ENCODE data around the gene KIAA0586. TPM values are rescaled to one million over a fixed set of nuclear protein-coding genes. Genes with fewer than 3 reads are reported as not detected.

Gene KIAA0586
- total RNA-seq, 1 experiment from 2014 or later: 13.5 TPM

GRCh38 chr14:58541633-58542022 is 114.1 kb downstream of the KIAA0586 start:
- no peaks in the 10 kb centered on the region for H3K36me3 Mint-ChIP-seq (ENCODE audit: insufficient read depth, unreplicated experiment)
- BruUV-seq (replicated peaks): no TSS peak
- peaks cover 10% of the 10 kb centered on the region for H3K9me3 Mint-ChIP-seq (ENCODE audit: unreplicated experiment)
- no peak overlapping the region for H3K27ac Mint-ChIP-seq (ENCODE audit: unreplicated experiment)
- H3K4me3 Mint-ChIP-seq (ENCODE audit: unreplicated experiment): no peak overlapping the region
- no peak for TF ChIP-seq CTCF (IDR thresholded peaks at IDR 0.05; ENCODE audit: insufficient read depth in 1 of 2, low read depth in 1 of 2, low read length in 1 of 2, severe bottlenecking in 1 of 2, unreplicated experiment in 1 of 2)
- ChIA-PET POLR2A (no interaction called here), CTCF (no interaction called here)
- H3K27me3 Mint-ChIP-seq (ENCODE audit: insufficient read depth, unreplicated experiment): no peaks in the 10 kb centered on the region
- Histone ChIP-seq H3K27me3 (replicated peaks; ENCODE audit: control insufficient read depth, insufficient read depth, low read length) (no peaks in the 10 kb centered on the region), H3K36me3 (ENCODE audit: control insufficient read depth, insufficient read depth, low read length) (no peaks in the 10 kb centered on the region), H3K4me3 (ENCODE audit: low read depth, low read length) (no peak overlapping the region), H3K9me3 (no peaks in the 10 kb centered on the region), H3K4me1 (no peaks in the 10 kb centered on the region)
- intact Hi-C loops (cut with micrococcal nuclease; ENCODE audit: unreplicated experiment): no loop called here
- no peak for DNase-seq
- no peaks in the 10 kb centered on the region for H3K4me1 Mint-ChIP-seq (ENCODE audit: low read depth, unreplicated experiment)

- no peak overlapping the region for H3K4me3 Mint-ChIP-seq (ENCODE audit: unreplicated experiment)
- no peak for TF ChIP-seq CTCF (IDR thresholded peaks at IDR 0.05; ENCODE audit: insufficient read depth in 1 of 2, low read depth in 1 of 2, low read length in 1 of 2, severe bottlenecking in 1 of 2, unreplicated experiment in 1 of 2)
- DNase-seq: no peak
- intact Hi-C loops (cut with micrococcal nuclease; ENCODE audit: unreplicated experiment): no loop called here
- POLR2A ChIA-PET: no interaction called here
- Histone ChIP-seq H3K4me3 (ENCODE audit: low read depth, low read length) (no peak overlapping the region), H3K36me3 (ENCODE audit: control insufficient read depth, insufficient read depth, low read length) (no peaks in the 10 kb centered on the region), H3K4me1 (no peaks in the 10 kb centered on the region), H3K27me3 (replicated peaks; ENCODE audit: control insufficient read depth, insufficient read depth, low read length) (no peaks in the 10 kb centered on the region), H3K9me3 (no peaks in the 10 kb centered on the region)
- H3K27ac Mint-ChIP-seq (ENCODE audit: unreplicated experiment): no peak overlapping the region
- no TSS peak for BruUV-seq (replicated peaks)
- H3K9me3 Mint-ChIP-seq (ENCODE audit: unreplicated experiment): peaks cover 10% of the 10 kb centered on the region
- CTCF ChIA-PET: interaction anchor here (1.2 kb wide), 1 partner anchor 42 kb away, joined by 3 read pairs; no protein-coding TSS in a partner anchor
- no peaks in the 10 kb centered on the region for H3K36me3 Mint-ChIP-seq (ENCODE audit: insufficient read depth, unreplicated experiment)
- no peaks in the 10 kb centered on the region for H3K27me3 Mint-ChIP-seq (ENCODE audit: insufficient read depth, unreplicated experiment)
- H3K4me1 Mint-ChIP-seq (ENCODE audit: low read depth, unreplicated experiment): no peaks in the 10 kb centered on the region
Measured at GRCh38 chr14:58543253-58543652, 115.7 kb downstream of the KIAA0586 start.

- H3K36me3 ChIP-seq (ENCODE audit: control insufficient read depth, insufficient read depth, low read length): no peaks in the 10 kb centered on the region
- CTCF ChIA-PET: no interaction called here
Measured at GRCh38 chr14:58547649-58548048, 120.1 kb downstream of the KIAA0586 start.

More at GRCh38 chr14:58547649-58548048, 120.1 kb downstream of the KIAA0586 start:
- Mint-ChIP-seq H3K27me3 (ENCODE audit: insufficient read depth, unreplicated experiment) (no peaks in the 10 kb centered on the region), H3K4me3 (ENCODE audit: unreplicated experiment) (no peak overlapping the region), H3K4me1 (ENCODE audit: low read depth, unreplicated experiment) (no peaks in the 10 kb centered on the region), H3K27ac (ENCODE audit: unreplicated experiment) (no peak overlapping the region), H3K36me3 (ENCODE audit: insufficient read depth, unreplicated experiment) (no peaks in the 10 kb centered on the region), H3K9me3 (ENCODE audit: unreplicated experiment) (peaks cover 10% of the 10 kb centered on the region)
- no peak for DNase-seq
- POLR2A ChIA-PET: no interaction called here
- H3K4me1 ChIP-seq: no peaks in the 10 kb centered on the region
- H3K4me3 ChIP-seq (ENCODE audit: low read depth, low read length): no peak overlapping the region
- no peaks in the 10 kb centered on the region for H3K27me3 ChIP-seq (replicated peaks; ENCODE audit: control insufficient read depth, insufficient read depth, low read length)
- no peaks in the 10 kb centered on the region for H3K9me3 ChIP-seq
- intact Hi-C loops (cut with micrococcal nuclease; ENCODE audit: unreplicated experiment): no loop called here
- no TSS peak for BruUV-seq (replicated peaks)
- no peak for TF ChIP-seq CTCF (IDR thresholded peaks at IDR 0.05; ENCODE audit: insufficient read depth in 1 of 2, low read depth in 1 of 2, low read length in 1 of 2, severe bottlenecking in 1 of 2, unreplicated experiment in 1 of 2)
